Measurements from ENCODE around the gene GOLT1A.
A peak's percentile ranks its signal among the peaks of the same experiment; 100 is the strongest.

GOLT1A gene

GRCh38 chr1:204228896-204229295 is 15.1 kb upstream of the GOLT1A start:
- H3K27ac ChIP-seq, result no peak overlapping the region
- TF ChIP-seq CTCF (conservative IDR thresholded peaks at IDR 0.05), result no peak

DNA sequence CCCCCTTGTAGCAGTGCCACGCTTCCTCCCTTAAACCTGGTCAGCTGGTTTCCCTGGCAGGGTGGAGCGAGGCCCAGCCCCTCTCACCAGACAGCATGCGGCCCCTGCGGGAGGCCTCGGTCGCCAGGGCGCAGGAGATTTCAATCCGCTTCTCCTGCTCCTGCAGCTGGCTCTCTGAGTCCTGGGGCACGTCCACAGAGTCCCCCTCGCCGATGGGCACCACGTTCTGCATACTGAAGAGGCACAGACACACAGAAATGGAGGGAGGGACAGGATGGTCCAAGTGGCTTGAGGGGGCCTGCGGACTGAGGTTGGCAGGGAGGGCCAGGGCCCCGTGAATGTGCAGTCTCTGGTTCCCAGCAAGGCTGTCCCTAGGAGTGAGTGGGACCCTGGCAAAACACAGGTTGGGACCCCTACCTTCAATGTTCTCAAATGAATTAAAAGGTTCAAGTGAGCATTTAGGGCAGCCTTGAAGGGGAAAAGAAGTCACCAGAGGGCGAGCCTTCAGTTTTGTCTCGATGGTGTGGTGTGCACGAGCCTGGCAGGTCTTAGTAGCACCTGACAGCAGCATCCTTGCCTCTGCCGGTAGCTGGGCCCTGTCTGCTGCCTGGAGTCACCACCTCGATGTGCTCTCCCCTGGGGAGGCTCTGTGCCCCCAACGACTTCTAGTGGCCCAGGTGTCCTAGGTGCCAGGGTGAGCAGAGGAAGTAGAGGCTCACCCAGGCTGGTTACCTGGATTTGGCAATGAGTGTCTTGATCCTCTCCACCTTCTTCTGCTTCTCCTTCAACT is 14.4 kb upstream of the GOLT1A start:
- H3K27ac ChIP-seq, result no peak overlapping the region

GRCh38 chr1:204227351-204227750 is 13.6 kb upstream of the GOLT1A start:
- no peak for TF ChIP-seq CTCF (conservative IDR thresholded peaks at IDR 0.05)

More for the DNA sequence above, 14.4 kb upstream of the GOLT1A start:
- TF ChIP-seq CTCF (conservative IDR thresholded peaks at IDR 0.05), result no peak

GRCh38 chr1:204225841-204226735 is 12.3 kb upstream of the GOLT1A start:
- peak overlapping the region; percentile 34; the same call in 1 of the 2 replicates for H3K27ac ChIP-seq
- no peak for TF ChIP-seq CTCF (conservative IDR thresholded peaks at IDR 0.05)

More at GRCh38 chr1:204227351-204227750, 13.6 kb upstream of the GOLT1A start:
- no peak overlapping the region for H3K27ac ChIP-seq

- no peak for TF ChIP-seq CTCF (conservative IDR thresholded peaks at IDR 0.05)
- no peak overlapping the region for H3K27ac ChIP-seq
Measured at GRCh38 chr1:204224655-204225054, 10.9 kb upstream of the GOLT1A start.

GRCh38 chr1:204223129-204223860 is 9.5 kb upstream of the GOLT1A start:
- no peak for TF ChIP-seq CTCF (conservative IDR thresholded peaks at IDR 0.05)
- no peak overlapping the region for H3K27ac ChIP-seq

DNA sequence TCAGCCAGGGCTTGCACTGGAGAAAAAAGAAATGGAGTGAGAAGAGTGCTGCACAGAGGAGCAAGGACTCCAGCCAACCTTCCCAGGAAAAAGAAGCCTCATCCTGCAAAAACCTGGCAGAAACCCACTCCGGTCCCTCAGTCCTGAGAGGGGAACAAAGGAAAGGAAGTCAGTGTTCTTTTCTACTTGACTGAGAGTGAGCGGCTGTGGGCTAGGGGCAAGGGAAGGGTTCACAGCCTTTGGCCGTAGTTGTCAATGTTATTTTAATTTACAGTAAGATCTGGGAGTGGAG is 8.9 kb upstream of the GOLT1A start:
- no peak overlapping the region for H3K27ac ChIP-seq
- TF ChIP-seq CTCF (conservative IDR thresholded peaks at IDR 0.05), result no peak
